ENCODE results near the gene OOSP4B. TPM values are rescaled to one million over a fixed set of nuclear protein-coding genes. Genes with fewer than 3 reads are reported as not detected.
A peak's percentile ranks its signal among the peaks of the same experiment; 100 is the strongest.
"Not testable (repeated sequence)": the region's sequence is repeated elsewhere in the genome, so short reads cannot be mapped to it uniquely, and the experiment has no call there.

Gene OOSP4B
- 0.23 TPM in 1 of 2 replicates, not detected in the other for total RNA-seq (2014; rRNA removed; shearing (Covaris generic))
- polyA plus RNA-seq (2015; cell fraction: cytosol; rRNA removed): not detected in 2 replicates
- not detected in 2 replicates for polyA plus RNA-seq (2015; cell fraction: nucleus; rRNA removed)

DNA sequence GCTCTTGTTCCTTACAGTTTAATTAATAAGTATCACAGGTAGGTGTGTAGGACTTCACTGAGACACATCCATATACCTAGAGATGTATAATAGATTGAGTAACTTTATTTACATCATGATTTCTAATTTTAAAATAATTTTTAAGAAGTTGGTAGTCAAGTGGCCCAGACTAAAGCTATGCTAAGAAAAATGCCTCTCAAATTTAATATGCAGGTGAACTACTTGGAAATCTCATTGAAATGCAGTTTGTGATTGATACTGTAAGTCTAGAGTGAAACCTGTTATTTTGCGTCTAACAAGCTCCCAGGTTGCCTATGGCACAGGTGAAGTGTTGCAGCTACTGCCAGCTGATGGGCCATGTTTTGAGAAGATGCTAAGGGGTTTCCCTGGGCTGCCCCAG lies at the start of gene OOSP4B:
Gene OOSP4B, plus strand, starts transcription at position 301 of the 400 bp plus-strand sequence.
- no peak for DNase-seq (ENCODE audit: low read depth)

DNA sequence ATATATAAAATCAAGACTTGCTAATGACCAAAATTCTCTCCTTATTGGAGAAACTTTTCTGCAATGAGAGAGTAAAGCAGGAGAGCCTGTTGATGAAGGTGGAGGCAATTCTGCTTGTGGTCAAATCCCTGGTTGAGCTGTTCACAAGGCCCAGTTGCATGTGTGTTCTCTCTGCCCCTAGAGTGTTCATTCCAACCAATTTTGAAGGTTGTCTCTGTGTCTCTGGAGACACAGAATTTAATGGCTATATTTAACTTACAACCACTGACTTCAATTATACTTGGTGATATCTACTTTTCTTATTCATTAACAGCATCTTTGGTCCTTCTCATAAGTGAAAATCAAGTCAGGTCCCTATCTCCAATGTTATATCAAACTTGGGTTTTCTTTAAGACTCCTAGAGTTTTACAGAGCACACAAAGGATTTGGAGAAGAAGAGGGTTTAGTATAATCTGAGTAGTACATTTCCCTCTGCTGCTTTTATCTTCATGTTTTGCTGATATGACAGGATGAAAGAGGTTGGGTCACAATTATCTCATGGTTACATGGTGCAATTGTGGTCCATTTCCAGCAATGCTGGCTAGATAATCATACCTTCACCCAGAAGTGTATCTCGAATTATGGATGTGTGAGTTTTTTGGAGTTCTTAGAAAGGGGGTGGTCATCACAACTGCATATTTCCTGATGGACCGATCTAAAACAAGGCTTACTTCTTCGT lies 49.1 kb upstream of the OOSP4B start:
- no peak for DNase-seq (ENCODE audit: low read depth)

DNA sequence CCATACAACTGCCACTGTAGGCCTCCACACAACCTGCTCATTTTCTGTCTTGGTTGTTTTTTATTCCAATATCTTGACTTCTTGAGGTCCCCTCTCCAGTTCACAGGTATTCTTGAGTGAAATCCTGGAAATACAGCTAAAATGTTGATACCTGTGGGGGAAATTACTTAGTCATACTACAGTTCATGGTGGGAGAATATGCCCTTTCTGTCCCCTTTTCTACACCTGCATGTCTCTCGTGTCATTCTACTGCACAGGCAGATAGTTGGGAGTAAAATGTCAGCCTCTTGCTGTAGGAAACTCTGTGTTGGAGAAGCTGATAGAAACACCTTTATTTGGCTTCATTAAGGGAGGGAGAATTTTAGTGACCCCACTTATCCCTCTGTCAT lies 48.6 kb upstream of the OOSP4B start:
- DNase-seq (ENCODE audit: low read depth): no peak

DNA sequence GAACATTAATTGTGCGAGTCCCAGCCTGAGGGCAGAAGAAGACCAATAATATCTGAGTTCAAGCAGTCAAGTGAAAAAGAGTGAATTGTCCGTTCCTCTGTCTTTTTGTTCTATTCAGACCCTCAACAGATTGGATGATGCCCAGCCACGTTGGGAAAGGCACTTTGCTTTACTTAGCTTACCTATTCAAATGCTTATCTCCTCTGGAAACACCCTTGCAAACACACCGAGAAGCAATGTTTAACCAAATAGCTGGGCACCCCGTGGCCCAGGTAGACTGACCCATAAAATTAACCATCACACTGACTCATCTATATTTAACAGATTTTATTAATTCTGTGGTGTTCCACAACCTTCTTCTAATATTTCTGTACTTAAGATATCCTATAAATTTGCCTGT lies 43.9 kb upstream of the OOSP4B start:
- DNase-seq (ENCODE audit: low read depth): no peak

DNA sequence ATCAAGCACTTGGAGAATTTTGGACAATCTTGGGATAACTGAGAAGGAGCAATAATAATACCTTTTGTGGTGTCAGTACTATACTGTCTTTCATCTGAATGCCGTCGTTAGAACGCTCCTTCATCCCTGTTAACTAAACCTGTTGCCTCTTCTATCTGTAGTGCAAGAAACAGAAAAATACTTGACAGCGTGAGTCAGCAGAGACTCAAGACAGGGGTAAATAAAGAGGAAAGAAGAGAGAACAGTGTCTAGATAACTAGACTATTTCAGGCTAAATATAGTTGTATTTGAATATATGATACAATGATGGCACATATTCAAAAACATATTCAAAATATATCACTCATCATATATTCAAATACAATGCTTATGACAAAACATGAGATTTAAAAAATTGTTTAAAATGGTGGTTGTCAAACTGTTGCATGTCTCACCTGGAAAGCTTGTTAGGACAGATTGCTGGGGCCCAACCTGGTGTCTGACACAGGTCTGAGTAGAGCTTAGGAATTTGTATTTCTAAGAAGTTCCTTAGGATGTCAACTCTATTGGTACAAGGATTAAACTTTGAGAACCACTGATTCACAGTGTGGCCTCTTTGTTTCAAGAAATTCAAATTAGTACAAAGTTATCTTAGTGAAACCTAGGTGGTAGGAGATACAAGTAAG lies 35.7 kb upstream of the OOSP4B start:
- DNase-seq (ENCODE audit: low read depth): no peak

DNA sequence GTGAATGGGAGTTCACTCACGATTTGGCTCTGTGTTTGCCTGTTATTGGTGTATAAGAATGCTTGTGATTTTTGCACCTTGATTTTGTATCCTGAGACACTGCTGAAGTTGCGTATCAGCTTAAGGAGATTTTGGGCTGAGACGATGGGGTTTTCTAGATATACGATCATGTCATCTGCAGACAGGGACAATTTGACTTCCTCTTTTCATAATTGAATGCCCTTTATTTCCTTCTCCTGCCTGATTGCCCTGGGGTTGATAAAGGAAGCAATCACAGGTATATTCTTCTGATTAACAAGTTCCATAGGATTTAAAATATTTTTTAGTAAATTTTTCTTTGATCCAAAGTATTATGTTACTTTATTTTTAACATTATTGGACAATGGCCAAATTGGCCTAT lies 34.9 kb upstream of the OOSP4B start:
- DNase-seq (ENCODE audit: low read depth): not testable (repeated sequence)

DNA sequence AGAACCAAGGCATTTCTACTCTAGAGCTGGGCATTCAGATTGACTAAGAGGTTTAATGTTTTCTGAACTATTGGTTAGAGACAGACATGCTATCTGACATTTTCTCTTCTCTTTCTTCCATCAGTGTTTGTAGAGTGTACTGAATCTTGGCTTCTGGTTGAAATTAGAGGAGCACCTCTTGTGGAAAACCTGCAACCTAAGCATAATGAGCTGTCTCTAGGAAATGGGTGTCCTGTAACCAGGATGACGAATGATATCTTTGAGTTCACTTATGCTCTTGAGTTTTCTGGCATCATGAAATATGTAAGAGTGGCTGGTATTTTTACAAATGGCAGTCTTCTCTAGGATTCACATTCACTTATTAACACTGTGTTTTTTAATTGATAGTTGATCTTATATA lies 33.8 kb upstream of the OOSP4B start:
- DNase-seq (ENCODE audit: low read depth): no peak

DNA sequence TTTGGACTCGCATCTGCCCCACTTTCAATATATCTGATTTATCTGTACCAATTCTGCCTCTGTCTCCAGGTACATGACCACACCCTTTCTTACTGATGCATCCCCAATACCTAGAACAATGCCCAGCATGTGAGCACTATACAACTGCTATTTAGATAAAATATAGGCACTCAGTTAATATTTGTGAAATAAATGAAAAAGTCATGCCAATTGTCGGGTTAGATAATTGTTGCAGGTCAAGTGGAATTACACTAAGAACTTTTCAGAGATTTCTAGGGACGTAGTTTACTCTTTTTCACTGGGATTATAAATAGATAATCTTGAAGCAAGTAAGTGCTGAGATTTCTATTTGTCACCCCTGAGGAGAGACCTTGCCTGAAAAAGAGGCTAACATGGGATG lies 32.6 kb upstream of the OOSP4B start:
- no peak for DNase-seq (ENCODE audit: low read depth)

DNA sequence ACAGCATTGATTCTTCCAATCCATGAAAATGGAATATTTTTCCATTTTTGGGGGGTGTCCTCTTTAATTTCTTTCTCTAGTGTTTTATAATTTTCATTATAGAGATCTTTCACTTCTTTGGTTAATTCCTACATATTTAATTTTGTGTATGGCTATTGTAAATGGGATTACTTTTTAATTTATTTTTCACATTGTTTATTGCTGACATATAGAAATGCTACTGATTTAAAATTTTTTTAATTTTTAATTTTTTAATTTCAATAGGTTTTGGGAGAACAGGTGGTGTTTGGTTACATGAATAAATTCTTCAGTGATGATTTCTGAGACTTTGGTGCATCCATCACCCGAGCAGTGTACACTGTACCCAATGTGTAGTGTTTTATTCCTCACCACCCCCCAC lies 26.6 kb upstream of the OOSP4B start:
- DNase-seq (ENCODE audit: low read depth): no peak

DNA sequence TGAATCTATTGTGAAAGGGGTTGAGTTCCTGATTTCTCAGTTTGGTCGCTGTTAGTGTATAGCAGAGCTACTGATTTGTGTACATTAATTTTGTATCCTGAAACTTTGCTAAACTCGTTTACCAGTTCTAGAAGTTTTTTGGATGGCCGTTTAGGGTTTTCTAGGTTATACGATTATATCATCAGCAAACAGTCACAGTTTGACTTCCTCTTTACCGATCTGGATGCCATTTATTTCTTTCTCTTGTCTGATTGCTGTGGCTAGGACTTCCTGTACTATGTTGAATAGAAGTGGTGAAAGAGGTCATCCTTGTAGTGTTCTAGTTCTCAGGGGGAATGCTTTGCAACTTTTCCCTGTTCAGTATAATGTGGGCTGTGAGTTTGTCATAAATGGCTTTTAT lies 24.6 kb upstream of the OOSP4B start:
- DNase-seq (ENCODE audit: low read depth): no peak

DNA sequence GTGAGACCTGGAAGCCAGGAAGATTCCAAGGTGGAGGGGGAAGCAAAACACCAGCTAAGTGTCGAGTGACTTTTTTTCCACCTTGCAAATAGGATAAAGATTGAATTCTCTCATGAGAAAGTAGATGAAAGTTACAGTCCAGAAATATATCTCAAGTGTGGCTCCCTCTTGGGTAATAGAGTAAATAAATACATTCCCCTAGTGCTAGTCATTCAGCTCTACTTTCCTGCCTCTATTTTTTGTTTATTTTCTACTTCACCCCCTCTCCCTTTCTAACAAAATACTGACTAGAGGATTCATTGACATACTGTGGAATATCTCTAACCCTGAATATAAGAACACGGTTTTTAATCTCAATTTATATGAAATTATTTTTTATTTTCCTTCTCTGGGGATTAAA lies 19.2 kb upstream of the OOSP4B start:
- no peak for DNase-seq (ENCODE audit: low read depth)

DNA sequence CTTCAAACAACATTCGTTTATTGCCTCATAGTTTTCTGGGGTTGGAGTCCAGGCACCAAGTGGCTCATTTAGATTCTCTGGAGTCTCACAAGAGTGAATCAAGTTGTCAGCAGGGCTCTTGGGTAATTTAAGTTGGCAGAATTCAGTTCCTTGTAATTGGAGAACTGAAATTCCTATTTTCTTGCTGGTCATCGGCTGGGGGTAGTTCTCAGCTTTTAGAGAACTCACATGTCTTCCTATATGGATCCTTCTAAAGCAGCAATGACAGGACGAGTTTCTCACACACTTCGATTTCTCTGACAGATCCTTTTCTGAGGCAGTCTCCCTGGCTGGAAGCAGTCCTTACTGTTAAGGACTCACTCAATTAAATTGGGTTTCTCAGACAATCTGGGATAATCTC lies 17.3 kb upstream of the OOSP4B start:
- no peak for DNase-seq (ENCODE audit: low read depth)

DNA sequence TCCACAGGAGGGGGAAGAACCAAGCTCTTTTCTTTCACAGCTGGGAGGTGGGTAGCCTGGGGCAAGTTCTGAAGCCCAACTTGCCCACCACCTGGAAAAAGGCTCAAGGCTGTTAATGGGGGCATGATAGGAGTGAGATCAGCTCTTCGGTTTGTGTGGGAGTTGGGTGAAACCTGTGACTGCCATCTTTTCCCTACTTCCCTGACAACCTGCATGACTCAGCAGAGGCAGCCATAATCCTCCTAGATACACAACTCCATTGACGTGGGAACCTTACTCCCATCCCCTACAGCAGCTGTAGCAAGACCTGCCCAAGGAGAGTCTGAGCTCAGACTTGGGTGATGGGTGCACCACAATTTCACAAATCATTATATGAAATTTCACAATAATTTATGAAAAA lies 13.3 kb upstream of the OOSP4B start:
- peak; percentile 5 for DNase-seq (ENCODE audit: low read depth)

DNA sequence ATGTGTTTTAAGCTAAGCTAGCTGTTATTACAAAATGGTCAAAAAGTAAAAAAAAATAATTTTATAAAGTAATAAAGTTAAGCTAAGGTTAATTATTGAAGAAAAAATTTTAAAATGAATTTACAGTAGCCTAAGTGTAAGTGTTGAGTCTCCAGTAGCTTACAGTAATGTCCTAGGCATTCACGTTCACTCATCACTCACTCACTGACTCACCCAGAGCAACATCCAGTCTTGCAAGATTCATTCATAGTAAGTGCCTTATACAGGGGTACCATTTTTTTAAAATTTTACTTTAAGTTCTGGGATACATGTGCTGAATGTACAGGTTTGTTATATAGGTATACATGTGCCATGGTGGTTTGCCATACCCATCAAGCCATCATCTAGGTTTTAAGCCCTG lies 11.6 kb upstream of the OOSP4B start:
- DNase-seq (ENCODE audit: low read depth): peak; percentile 66

DNA sequence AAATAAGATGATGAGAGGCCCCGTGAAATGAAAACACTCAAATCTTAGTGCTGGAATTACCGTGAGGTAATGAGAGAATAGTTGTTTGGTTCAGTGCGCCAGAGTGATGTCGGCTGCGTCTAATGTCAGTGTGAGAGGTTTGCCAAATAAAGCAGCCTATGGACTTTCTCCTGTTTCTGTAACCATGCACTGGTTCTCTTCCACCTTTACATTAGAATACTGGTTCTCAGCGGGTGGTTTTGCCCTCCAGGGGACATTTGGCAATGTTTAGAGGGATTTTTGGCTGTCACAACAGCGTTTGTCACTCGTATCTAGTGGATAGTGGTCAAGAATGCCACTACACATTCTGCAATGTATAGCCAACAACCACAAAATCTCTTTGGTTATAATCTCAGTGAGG lies 1.1 kb downstream of the OOSP4B start:
- DNase-seq (ENCODE audit: low read depth): no peak

DNA sequence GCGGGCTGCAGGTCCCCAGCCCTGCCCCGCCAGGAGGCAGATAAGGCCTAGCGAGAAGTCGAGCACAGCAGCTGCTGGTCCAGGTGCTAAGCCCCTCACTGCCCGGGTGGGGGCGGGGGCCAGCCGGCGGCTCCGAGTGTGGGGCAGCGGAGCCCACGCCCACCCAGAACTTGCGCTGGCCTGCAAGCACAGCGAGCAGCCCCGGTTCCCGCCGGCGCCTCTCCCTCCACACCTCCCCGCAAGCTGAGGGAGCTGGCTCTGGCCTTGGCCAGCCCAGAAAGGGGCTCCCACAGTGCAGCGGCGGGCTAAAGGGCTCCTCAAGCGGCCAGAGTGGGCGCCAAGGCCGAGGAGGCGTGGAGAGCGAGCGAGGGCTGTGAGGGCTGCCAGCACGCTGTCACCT lies 3.4 kb downstream of the OOSP4B start:
- DNase-seq (ENCODE audit: low read depth): not testable (repeated sequence)

DNA sequence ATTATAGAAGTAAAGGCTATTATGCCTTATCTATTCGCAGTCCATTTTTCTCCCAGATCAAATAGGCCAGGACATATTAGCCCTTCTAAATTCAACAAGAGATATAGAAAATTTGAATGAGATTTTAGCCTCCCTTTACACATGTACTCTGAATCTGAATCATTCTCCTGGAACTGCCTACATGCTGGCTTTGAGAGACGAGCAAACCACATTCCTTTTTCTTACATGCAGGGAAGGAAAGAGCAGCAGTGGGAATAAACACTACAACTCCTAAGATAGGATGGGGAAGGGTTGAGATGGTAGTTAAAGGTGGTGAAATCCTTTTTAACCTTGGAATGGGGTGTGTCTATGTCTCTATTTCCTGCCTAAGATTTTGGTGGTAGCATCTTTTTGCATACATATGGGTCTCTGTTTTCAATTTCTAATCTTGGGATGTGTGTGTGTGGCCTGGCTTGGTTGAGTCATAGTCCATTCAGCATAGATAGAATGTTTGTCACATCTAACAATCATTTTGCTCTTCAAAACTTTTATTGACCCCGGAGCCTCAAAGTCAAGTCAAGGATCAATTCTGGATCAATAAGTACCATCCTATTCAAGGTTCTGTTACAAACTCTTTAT lies 12.1 kb downstream of the OOSP4B start:
- peak; percentile 9 for DNase-seq (ENCODE audit: low read depth)

DNA sequence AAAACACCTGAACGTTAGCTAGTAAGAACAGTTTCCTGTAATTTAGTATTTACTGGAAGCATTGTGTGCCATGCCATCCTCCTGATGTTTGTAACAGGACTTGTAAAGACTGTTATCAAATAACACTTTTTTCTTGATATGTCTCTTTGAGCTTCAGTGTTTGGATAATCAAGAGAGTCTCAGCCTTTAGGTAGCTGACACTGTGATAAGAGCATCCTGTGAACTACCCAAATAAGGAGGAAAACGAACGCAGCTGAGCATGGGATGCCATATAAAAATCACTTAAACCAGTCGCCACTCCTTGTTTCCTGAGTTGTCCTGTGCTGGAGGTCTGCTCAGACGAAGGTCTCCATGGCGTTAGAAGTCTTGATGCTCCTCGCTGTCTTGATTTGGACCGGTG lies 23.1 kb downstream of the OOSP4B start, which contains the start of gene OOSP2:
Gene OOSP2, plus strand, starts transcription at position 301 of the 400 bp plus-strand sequence. Its CDS starts 51 bp downstream, at position 352.
- DNase-seq (ENCODE audit: low read depth): no peak

DNA sequence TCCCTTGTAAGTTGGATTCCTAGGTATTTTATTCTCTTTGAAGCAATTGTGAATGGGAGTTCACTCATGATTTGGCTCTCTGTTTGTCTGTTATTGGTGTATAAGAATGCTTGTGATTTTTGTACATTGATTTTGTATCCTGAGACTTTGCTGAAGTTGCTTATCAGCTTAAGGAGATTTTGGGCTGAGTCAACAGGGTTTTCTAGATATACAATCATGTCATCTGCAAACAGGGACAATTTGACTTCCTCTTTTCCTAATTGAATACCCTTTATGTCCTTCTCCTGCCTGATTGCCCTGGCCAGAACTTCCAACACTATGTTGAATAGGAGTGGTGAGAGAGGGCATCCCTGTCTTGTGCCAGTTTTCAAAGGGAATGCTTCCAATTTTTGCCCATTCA lies 33.4 kb downstream of the OOSP4B start:
- DNase-seq (ENCODE audit: low read depth): not testable (repeated sequence)

DNA sequence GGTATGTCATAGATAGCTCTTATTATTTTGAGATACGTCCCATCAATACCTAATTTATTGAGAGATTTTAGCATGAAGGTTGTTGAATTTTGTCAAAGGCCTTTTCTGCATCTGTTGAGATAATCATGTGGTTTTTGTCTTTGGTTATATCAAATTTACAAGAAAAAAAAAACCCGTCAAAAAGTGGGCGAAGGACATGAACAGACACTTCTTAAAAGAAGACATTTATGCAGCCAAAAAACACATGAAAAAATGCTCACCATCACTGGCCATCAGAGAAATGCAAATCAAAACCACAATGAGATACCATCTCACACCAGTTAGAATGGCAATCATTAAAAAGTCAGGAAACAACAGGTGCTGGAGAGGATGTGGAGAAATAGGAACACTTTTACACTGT lies 33.9 kb downstream of the OOSP4B start:
- DNase-seq (ENCODE audit: low read depth): not testable (repeated sequence)

DNA sequence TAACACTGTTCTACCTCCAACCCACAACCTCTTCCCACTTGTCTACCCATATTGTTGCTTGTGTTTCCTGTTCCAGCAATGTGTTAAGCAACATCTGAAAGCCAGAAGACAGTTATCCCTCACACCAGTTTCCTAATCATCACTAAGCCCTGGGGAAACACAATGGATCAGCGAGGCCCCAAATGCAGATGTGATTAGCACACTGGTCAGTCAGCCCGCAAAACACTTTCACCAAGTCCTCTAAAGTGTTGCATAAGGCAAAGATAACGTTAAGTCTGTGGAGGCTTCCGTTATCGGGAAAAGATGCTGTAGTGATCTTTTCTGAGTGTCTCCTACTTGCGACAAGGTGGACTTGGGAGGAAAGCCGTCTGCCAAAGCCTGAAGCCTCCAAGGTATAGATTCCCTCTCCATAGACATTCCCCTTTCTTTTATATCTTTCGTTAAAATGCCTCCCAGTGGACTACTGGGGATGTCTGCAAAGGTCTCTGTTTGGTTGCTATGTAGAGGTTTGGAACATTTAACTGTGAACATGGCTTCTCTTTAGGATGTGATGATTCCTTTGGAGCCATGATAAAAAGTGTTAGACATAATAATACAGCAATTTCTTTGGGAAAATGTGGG lies 39.5 kb downstream of the OOSP4B start, which contains the start of gene MS4A3:
Gene MS4A3, plus strand, starts transcription at position 317 of the 621 bp plus-strand sequence. CDS start 4,496 bp downstream, outside the sequence.
- DNase-seq (ENCODE audit: low read depth): no peak

DNA sequence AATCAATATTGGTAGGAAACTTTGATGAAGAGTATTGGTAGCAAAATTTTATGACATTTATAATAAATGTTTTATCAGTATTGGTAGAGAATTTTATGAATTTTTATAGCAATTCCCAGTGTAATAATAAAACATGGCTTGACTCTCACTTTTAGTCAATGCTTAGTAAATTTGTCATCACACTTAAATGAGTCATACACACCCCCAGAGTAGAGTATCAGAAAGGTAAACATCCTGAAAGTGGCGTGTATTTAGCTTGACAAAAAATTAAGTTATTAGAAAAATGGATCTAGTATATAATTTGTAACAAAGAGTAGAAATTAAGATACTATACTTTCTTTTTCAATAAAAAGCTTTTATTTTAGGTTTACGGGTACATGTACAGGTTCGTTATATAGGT lies 42.1 kb downstream of the OOSP4B start:
- peak; percentile 6 for DNase-seq (ENCODE audit: low read depth)
